Trophoblast cell (in vitro differentiated cells and primary cell): ENCODE measurements around the gene KMT2C.

Experiments used
- DNase-seq, 2 donors: peaks; one replicate each; pipeline ENCODE4 v3.0.0-alpha.2; 2016
- H2AFZ ChIP-seq: 2 replicates; pipeline ENCODE4 v1.6.1; 2013; ENCODE audit warnings: low read length, moderate library complexity, mild to moderate bottlenecking; ENCODE audit not compliant: insufficient read depth, poor library complexity
- H2AK5ac ChIP-seq: 2 replicates; pipeline ENCODE4 v1.6.1; 2013; ENCODE audit warnings: mild to moderate bottlenecking, low read length
- H2BK120ac ChIP-seq: 2 replicates; pipeline ENCODE4 v1.6.1; 2013; ENCODE audit warnings: low read length, mild to moderate bottlenecking, moderate library complexity; ENCODE audit not compliant: insufficient read depth, poor library complexity
- H2BK12ac ChIP-seq: 2 replicates; pipeline ENCODE4 v1.6.1; 2013; ENCODE audit warnings: mild to moderate bottlenecking, low read length, moderate library complexity
- H2BK5ac ChIP-seq: 2 replicates; pipeline ENCODE4 v1.6.1; 2013; ENCODE audit warnings: low read length, low read depth, moderate library complexity, mild to moderate bottlenecking; ENCODE audit not compliant: poor library complexity
- H3K14ac ChIP-seq: 2 replicates; pipeline ENCODE4 v1.6.1; 2013; ENCODE audit warnings: mild to moderate bottlenecking, low read length
- H3K18ac ChIP-seq: 2 replicates; pipeline ENCODE4 v1.6.1; 2013; ENCODE audit warnings: mild to moderate bottlenecking, low read length
- H3K23ac ChIP-seq: 2 replicates; pipeline ENCODE4 v1.6.1; 2013; ENCODE audit warnings: low read length
- H3K27ac ChIP-seq: 2 replicates; pipeline ENCODE4 v1.5.1; 2013; ENCODE audit warnings: low read depth, mild to moderate bottlenecking, inconsistent platforms, low read length, moderate library complexity
- H3K27me3 ChIP-seq: 2 replicates; pipeline ENCODE4 v1.6.1; 2013; ENCODE audit warnings: inconsistent platforms, mild to moderate bottlenecking, low read length, moderate library complexity; ENCODE audit not compliant: insufficient read depth
- H3K36me3 ChIP-seq, 2 experiments: 1 replicate in 1 of 2; 2 replicates in 1 of 2; pipeline ENCODE4 v1.6.1; 2013; ENCODE audit warnings: low read length in 2 of 2, mild to moderate bottlenecking in 2 of 2, moderate library complexity in 1 of 2; ENCODE audit not compliant: insufficient read depth in 2 of 2, control insufficient read depth in 1 of 2
- H3K4ac ChIP-seq: 2 replicates; pipeline ENCODE4 v1.6.1; 2013; ENCODE audit warnings: low read depth, mild to moderate bottlenecking, low read length, moderate library complexity
- H3K4me1 ChIP-seq, 2 experiments: 1 replicate in 1 of 2; 2 replicates in 1 of 2; pipeline ENCODE4 v1.6.1; 2013; ENCODE audit warnings: low read length in 2 of 2, mild to moderate bottlenecking in 2 of 2, moderate library complexity in 1 of 2; ENCODE audit not compliant: insufficient read depth in 2 of 2, control insufficient read depth in 1 of 2
- H3K4me2 ChIP-seq: 2 replicates; pipeline ENCODE4 v1.6.1; 2013; ENCODE audit warnings: inconsistent platforms, mild to moderate bottlenecking, low read length, moderate library complexity
- H3K4me3 ChIP-seq: 2 replicates; pipeline ENCODE4 v1.5.1; 2013; ENCODE audit warnings: mild to moderate bottlenecking, low read depth, low read length, inconsistent platforms
- H3K79me1 ChIP-seq: one replicate; pipeline ENCODE4 v1.6.1; 2013; ENCODE audit warnings: low read length
- H3K79me2 ChIP-seq: 2 replicates; pipeline ENCODE4 v1.6.1; 2013; ENCODE audit warnings: low read length, mild to moderate bottlenecking; ENCODE audit not compliant: control insufficient read depth, insufficient read depth, poor library complexity
- H3K9ac ChIP-seq: 2 replicates; pipeline ENCODE4 v1.6.1; 2013; ENCODE audit warnings: mild to moderate bottlenecking, low read length
- H3K9me3 ChIP-seq: 2 replicates; pipeline ENCODE4 v1.6.1; 2013; ENCODE audit warnings: low read depth, mild to moderate bottlenecking, control low read depth, inconsistent platforms, low read length; ENCODE audit not compliant: insufficient read depth
- H4K12ac ChIP-seq: 2 replicates; pipeline ENCODE4 v1.6.1; 2013; ENCODE audit warnings: low read depth, mild to moderate bottlenecking, low read length, moderate library complexity
- H4K8ac ChIP-seq: 2 replicates; pipeline ENCODE4 v1.6.1; 2013; ENCODE audit warnings: low read depth, mild to moderate bottlenecking, low read length, moderate library complexity
- H4K91ac ChIP-seq: one replicate; pipeline ENCODE4 v1.6.1; 2013; ENCODE audit warnings: low read depth, mild to moderate bottlenecking, low read length, moderate library complexity
- WGBS: extraction: QIAGEN DNeasy Blood & Tissue Kit; methylation state at CpG from one replicate; pipeline ENCODE4 v1.1.7; 2013; ENCODE audit warnings: missing lambda C conversion rate; ENCODE audit not compliant: insufficient read length, insufficient coverage; ENCODE audit errors: extremely low coverage; 5-methylcytosine and 5-hydroxymethylcytosine counted together

The KMT2C gene

DNA sequence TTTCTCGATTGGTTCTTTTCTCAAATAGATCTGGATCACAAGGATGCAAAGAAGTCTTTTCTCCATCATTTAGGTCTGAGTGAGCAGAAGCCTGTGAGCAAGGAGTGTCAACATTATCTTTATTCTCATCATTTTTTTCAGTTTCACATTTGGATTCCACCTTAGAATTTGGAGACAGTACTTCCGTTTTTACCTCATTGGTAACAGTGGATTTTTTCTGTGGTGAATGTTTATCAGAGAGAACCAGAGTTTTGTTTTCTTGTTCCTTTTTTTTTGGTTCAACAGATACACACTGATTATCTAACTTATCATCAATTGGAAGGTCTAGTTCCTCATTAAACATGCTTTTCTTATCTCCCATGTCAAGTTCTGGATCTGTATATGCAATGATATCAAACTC is 259.0 kb downstream of the KMT2C start:
- Histone ChIP-seq H4K91ac (no peak overlapping the region), H3K9me3 (no peaks in the 10 kb centered on the region), H3K4me3 (no peak overlapping the region), H2AK5ac (no peak overlapping the region), H3K9ac (no peak overlapping the region), H3K79me2 (no peaks in the 10 kb centered on the region), H3K79me1 (no peaks in the 10 kb centered on the region), H3K4me1 (peaks cover 0 to 2% of the 10 kb centered on the region in 2 experiments), H3K23ac (no peak overlapping the region), H4K12ac (no peak overlapping the region), H3K36me3 (peaks cover 26 to 39% of the 10 kb centered on the region in 2 experiments), H2BK12ac (no peak overlapping the region), H3K4me2 (no peak overlapping the region), H2AFZ (no peak overlapping the region), H3K18ac (no peak overlapping the region), H2BK120ac (no peak overlapping the region), H3K4ac (no peak overlapping the region), H3K27ac (no peak overlapping the region), H4K8ac (no peak overlapping the region), H2BK5ac (no peak overlapping the region), H3K14ac (no peak overlapping the region), H3K27me3 (no peaks in the 10 kb centered on the region)
- DNase-seq = no peak
- no CpG with 5 or more reads among the region's 2 CpGs for WGBS

DNA sequence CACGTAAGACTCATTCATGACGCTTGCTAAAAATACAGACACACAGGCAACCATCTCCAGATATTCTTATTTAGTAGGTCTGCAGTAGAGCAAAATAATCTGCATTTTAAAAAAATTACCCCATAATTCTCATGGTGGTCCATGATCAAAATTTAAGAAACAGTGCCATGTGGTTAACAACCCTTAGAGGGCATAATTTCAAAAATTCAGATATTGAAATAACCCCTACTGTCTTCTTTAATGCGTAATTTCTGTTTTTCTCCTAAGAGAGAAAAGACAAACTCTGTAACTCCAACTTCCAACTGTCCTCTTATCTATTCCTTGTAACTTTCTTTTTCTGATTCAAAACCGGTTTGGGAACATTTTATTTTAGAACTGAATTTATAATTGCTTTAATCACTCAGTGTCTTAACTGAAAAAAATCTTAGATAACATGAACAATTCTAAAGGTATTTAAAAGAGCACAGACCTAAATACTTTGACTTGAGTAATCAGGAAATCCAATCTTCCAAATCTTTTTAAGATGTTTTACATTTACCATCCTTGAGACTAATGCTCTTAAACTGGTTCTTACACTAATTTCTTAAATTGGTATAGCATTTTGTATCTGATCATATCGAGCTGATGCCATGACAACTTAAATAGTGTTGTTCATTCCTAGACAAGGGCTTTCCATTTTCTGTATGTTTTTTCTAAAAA is 262.3 kb downstream of the KMT2C start:
- Histone ChIP-seq H3K4me1 (peaks cover 0 to 2% of the 10 kb centered on the region in 2 experiments), H4K8ac (no peak overlapping the region), H3K27ac (no peak overlapping the region), H2BK12ac (no peak overlapping the region), H3K27me3 (no peaks in the 10 kb centered on the region), H3K79me1 (no peaks in the 10 kb centered on the region), H3K9me3 (no peaks in the 10 kb centered on the region), H3K4me2 (no peak overlapping the region), H3K4ac (no peak overlapping the region), H3K9ac (no peak overlapping the region), H3K36me3 (peaks cover 16 to 23% of the 10 kb centered on the region in 2 experiments), H3K4me3 (no peak overlapping the region), H3K14ac (no peak overlapping the region), H2BK120ac (no peak overlapping the region), H2AFZ (no peak overlapping the region), H3K23ac (no peak overlapping the region), H4K91ac (no peak overlapping the region), H3K18ac (no peak overlapping the region), H2BK5ac (no peak overlapping the region), H2AK5ac (no peak overlapping the region), H3K79me2 (no peaks in the 10 kb centered on the region), H4K12ac (no peak overlapping the region)
- peak; percentile 45 to 94 for DNase-seq
- WGBS = no CpG with 5 or more reads among the region's 5 CpGs

DNA sequence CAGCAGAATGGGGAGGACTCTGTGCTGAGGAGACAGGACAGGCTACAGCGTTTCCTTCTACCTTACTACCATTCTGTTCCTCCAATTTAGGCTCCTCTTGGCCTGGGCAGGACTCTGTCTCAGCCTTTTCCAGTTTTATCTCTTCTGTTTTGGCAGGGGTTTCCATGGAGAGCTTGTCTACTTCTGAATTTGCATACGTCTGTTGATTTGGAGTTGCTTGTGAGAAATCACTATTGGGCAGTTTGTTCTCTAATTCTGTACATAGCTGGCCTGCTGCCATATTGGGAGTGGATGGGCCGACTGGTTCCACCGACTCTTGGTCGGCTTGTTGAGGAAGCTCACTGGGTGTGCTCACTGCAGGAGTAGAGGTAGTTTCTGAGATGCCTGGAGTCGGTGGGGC is 273.5 kb downstream of the KMT2C start:
- Histone ChIP-seq H3K79me2 (no peaks in the 10 kb centered on the region), H2BK120ac (no peak overlapping the region), H4K8ac (no peak overlapping the region), H3K4ac (no peak overlapping the region), H3K4me2 (no peak overlapping the region), H3K18ac (no peak overlapping the region), H2BK5ac (no peak overlapping the region), H3K4me1 (no peaks in the 10 kb centered on the region), H3K9me3 (no peaks in the 10 kb centered on the region), H3K14ac (no peak overlapping the region), H4K91ac (no peak overlapping the region), H3K9ac (no peak overlapping the region), H3K4me3 (no peak overlapping the region), H3K36me3 (peaks cover 28 to 44% of the 10 kb centered on the region in 2 experiments), H3K27me3 (no peaks in the 10 kb centered on the region), H3K23ac (no peak overlapping the region), H3K79me1 (no peaks in the 10 kb centered on the region), H2AK5ac (no peak overlapping the region), H2AFZ (no peak overlapping the region), H2BK12ac (no peak overlapping the region), H4K12ac (no peak overlapping the region), H3K27ac (no peak overlapping the region)
- no peak for DNase-seq
- WGBS = no CpG with 5 or more reads among the region's 6 CpGs

DNA sequence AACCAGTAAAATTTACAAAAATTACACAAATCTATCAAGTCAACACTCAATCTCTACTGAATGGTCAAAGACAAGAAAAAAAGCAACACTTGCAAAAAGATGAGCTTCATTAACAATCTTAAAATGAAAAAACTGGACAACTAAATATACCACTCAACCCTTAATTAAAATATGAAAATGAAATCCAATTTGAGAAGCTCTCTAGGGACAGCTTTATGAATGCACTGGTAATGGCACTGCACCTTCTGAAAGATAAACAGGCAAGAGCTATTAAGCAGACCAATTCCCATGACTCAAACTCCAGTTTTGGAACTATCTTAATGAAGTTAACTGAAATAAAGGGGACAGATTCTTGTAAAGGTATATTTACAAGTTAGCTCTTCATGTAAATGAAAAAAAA is 274.6 kb downstream of the KMT2C start:
- no peak overlapping the region for H4K12ac ChIP-seq
- no peak overlapping the region for H2AK5ac ChIP-seq
- no peaks in the 10 kb centered on the region for H3K79me2 ChIP-seq
- H3K9ac ChIP-seq = no peak overlapping the region
- no peak overlapping the region for H3K27ac ChIP-seq
- no peaks in the 10 kb centered on the region for H3K4me1 ChIP-seq
- no peak overlapping the region for H2BK120ac ChIP-seq
- H4K91ac ChIP-seq = no peak overlapping the region
- peaks cover 31 to 44% of the 10 kb centered on the region in 2 experiments for H3K36me3 ChIP-seq
- no peak overlapping the region for H3K4me3 ChIP-seq
- no peak overlapping the region for H2BK5ac ChIP-seq
- no peak overlapping the region for H2BK12ac ChIP-seq
- no peak overlapping the region for H3K14ac ChIP-seq
- no peak overlapping the region for H3K23ac ChIP-seq
- no peaks in the 10 kb centered on the region for H3K27me3 ChIP-seq
- no peak overlapping the region for H3K4me2 ChIP-seq
- no peak overlapping the region for H3K18ac ChIP-seq
- no peak for DNase-seq
- H3K4ac ChIP-seq = no peak overlapping the region
- no peak overlapping the region for H2AFZ ChIP-seq
- no peak overlapping the region for H4K8ac ChIP-seq
- no peaks in the 10 kb centered on the region for H3K79me1 ChIP-seq
- no peaks in the 10 kb centered on the region for H3K9me3 ChIP-seq
